Measurements from ENCODE around the gene CDC14C. TPM values are rescaled to one million over a fixed set of nuclear protein-coding genes. Genes with fewer than 3 reads are reported as not detected.

The CDC14C gene
- total RNA-seq, 1 experiment from 2014 or later: not detected

DNA sequence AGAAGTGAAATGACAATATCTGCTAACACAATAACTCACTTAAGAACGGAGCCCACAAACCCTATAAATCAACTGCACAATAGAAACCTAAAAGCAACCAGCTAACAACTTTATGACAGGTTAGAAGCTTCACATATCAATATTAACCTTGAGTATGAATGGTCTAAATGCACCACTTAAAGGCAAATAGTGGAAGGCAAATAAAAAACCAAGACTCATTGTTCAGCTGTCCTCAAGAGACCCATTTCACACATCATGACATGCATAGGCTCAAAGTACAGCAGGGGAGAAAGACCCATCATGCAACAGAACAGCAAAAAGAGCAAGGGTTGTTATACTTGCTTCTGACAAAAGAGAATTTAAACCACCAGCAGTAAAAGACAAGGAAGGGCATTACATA is 46.8 kb downstream of the CDC14C start:
- Histone ChIP-seq H3K4me1 (ENCODE audit: control insufficient read depth in 1 of 2, insufficient read depth in 2 of 2, low read length in 2 of 2) (no peaks in the 10 kb centered on the region), H3K4me3 (replicated peaks in 1 of 2; ENCODE audit: low read depth in 1 of 2, low read length in 2 of 2) (no peak overlapping the region), H3K27ac (ENCODE audit: low read depth, low read length) (no peak overlapping the region), H3K9me3 (ENCODE audit: control insufficient read depth in 1 of 2, insufficient read depth in 1 of 2, low read depth in 1 of 2, low read length in 2 of 2) (peaks cover 14 to 25% of the 10 kb centered on the region in 2 experiments; a peak in 3 of 4 replicates), H3K27me3 (ENCODE audit: insufficient read depth, low read length) (no peaks in the 10 kb centered on the region), H3K4me2 (ENCODE audit: low read length) (no peak overlapping the region), H2AFZ (ENCODE audit: low read depth, low read length, poor library complexity, severe bottlenecking) (no peak overlapping the region), H3K9ac (ENCODE audit: low read length) (no peak overlapping the region), H3K36me3 (ENCODE audit: control insufficient read depth in 1 of 2, insufficient read depth in 2 of 2, low read length in 2 of 2) (no peaks in the 10 kb centered on the region), H3K79me2 (ENCODE audit: insufficient read depth, low read length) (no peaks in the 10 kb centered on the region), H4K20me1 (ENCODE audit: insufficient read depth) (no peaks in the 10 kb centered on the region), H3K9me2 (ENCODE audit: insufficient read depth) (no peaks in the 10 kb centered on the region)
- POLR2A ChIA-PET: no interaction called here
- no TSS peak for BruUV-seq (replicated peaks)
- RAD21 ChIA-PET (ENCODE audit: low non-redundant PET in 1 of 2, low total read pairs in 2 of 2, uncharacterized antibody in 2 of 2, unreplicated experiment in 2 of 2): no interaction called here
- no peak for DNase-seq (ENCODE audit: low read depth, low spot score)
- CTCF ChIA-PET: no interaction called here
- TF ChIP-seq CTCF (IDR thresholded peaks at IDR 0.05 in 2 of 3, conservative IDR thresholded peaks at IDR 0.05 in 1 of 3; ENCODE audit: borderline replicate concordance in 1 of 3, insufficient read depth in 1 of 3, low read depth in 2 of 3, low read length in 2 of 3): no peak
- no peak for TF ChIP-seq SIN3A (IDR thresholded peaks at IDR 0.05; ENCODE audit: low read depth)
- TF ChIP-seq, protein P1, sequence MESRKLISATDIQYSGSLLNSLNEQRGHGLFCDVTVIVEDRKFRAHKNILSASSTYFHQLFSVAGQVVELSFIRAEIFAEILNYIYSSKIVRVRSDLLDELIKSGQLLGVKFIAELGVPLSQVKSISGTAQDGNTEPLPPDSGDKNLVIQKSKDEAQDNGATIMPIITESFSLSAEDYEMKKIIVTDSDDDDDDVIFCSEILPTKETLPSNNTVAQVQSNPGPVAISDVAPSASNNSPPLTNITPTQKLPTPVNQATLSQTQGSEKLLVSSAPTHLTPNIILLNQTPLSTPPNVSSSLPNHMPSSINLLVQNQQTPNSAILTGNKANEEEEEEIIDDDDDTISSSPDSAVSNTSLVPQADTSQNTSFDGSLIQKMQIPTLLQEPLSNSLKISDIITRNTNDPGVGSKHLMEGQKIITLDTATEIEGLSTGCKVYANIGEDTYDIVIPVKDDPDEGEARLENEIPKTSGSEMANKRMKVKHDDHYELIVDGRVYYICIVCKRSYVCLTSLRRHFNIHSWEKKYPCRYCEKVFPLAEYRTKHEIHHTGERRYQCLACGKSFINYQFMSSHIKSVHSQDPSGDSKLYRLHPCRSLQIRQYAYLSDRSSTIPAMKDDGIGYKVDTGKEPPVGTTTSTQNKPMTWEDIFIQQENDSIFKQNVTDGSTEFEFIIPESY (IDR thresholded peaks at IDR 0.05; ENCODE audit: extremely low read depth, insufficient replicate concordance, low read length): no peak
- no peak for TF ChIP-seq FOSL1 (IDR thresholded peaks at IDR 0.05; ENCODE audit: low read depth)
- TF ChIP-seq EZH2 (IDR thresholded peaks at IDR 0.05): no peak
- TF ChIP-seq POLR2A (IDR thresholded peaks at IDR 0.05; ENCODE audit: borderline replicate concordance, extremely low read depth, insufficient read depth, insufficient read length): no peak
- TF ChIP-seq CEBPB (IDR thresholded peaks at IDR 0.05; ENCODE audit: low read depth): no peak
- TF ChIP-seq, protein P2, sequence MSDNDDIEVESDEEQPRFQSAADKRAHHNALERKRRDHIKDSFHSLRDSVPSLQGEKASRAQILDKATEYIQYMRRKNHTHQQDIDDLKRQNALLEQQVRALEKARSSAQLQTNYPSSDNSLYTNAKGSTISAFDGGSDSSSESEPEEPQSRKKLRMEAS (IDR thresholded peaks at IDR 0.05): no peak
- no peak for TF ChIP-seq SP1 (IDR thresholded peaks at IDR 0.05; ENCODE audit: low read depth)
- TF ChIP-seq, protein P3, sequence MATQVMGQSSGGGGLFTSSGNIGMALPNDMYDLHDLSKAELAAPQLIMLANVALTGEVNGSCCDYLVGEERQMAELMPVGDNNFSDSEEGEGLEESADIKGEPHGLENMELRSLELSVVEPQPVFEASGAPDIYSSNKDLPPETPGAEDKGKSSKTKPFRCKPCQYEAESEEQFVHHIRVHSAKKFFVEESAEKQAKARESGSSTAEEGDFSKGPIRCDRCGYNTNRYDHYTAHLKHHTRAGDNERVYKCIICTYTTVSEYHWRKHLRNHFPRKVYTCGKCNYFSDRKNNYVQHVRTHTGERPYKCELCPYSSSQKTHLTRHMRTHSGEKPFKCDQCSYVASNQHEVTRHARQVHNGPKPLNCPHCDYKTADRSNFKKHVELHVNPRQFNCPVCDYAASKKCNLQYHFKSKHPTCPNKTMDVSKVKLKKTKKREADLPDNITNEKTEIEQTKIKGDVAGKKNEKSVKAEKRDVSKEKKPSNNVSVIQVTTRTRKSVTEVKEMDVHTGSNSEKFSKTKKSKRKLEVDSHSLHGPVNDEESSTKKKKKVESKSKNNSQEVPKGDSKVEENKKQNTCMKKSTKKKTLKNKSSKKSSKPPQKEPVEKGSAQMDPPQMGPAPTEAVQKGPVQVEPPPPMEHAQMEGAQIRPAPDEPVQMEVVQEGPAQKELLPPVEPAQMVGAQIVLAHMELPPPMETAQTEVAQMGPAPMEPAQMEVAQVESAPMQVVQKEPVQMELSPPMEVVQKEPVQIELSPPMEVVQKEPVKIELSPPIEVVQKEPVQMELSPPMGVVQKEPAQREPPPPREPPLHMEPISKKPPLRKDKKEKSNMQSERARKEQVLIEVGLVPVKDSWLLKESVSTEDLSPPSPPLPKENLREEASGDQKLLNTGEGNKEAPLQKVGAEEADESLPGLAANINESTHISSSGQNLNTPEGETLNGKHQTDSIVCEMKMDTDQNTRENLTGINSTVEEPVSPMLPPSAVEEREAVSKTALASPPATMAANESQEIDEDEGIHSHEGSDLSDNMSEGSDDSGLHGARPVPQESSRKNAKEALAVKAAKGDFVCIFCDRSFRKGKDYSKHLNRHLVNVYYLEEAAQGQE (IDR thresholded peaks at IDR 0.05; ENCODE audit: low read depth): no peak
- TF ChIP-seq YY1 (IDR thresholded peaks at IDR 0.05; ENCODE audit: extremely low read depth, insufficient replicate concordance, low read depth, low read length): no peak
- TF ChIP-seq SRF (IDR thresholded peaks at IDR 0.05; ENCODE audit: low read depth): no peak
- no peak for TF ChIP-seq RAD21 (IDR thresholded peaks at IDR 0.05; ENCODE audit: low read depth)
- no peak for TF ChIP-seq JUND (IDR thresholded peaks at IDR 0.05)
- no peak for TF ChIP-seq ZFX (IDR thresholded peaks at IDR 0.05)
- no peak for TF ChIP-seq EZH2phosphoT487 (IDR thresholded peaks at IDR 0.05; ENCODE audit: borderline replicate concordance)
- TF ChIP-seq ZNF274 (IDR thresholded peaks at IDR 0.05; ENCODE audit: low read depth, low read length): no peak
- intact Hi-C loops (cut with micrococcal nuclease): no loop called here
- ATAC-seq: no peak
